OCI-LY7 (cell line): ENCODE data around the gene MED1. TPM values are rescaled to one million over a fixed set of nuclear protein-coding genes. Genes with fewer than 3 reads are reported as not detected.
A peak's percentile ranks its signal among the peaks of the same experiment; 100 is the strongest.

Source experiments
- BruUV-seq: library from RNA; stranded (reverse); fragments of 400-500 nt; replicated peaks from 2 replicates; lab custom pipeline; 2021; lab: Mats Ljungman, UMichigan
- CTCF ChIA-PET: fragments of 300-600 bp; sonication (Branson Sonifier 250); formaldehyde crosslinking; loops from one replicate; lab custom pipeline; 2022; ENCODE audit warnings: antibody characterized with exemption; ENCODE audit not compliant: unreplicated experiment; lab: Charles Lee
- POLR2A ChIA-PET: fragments of 300-600 bp; sonication (Branson Sonifier 250); formaldehyde crosslinking; loops from one replicate; lab custom pipeline; 2022; ENCODE audit warnings: antibody characterized with exemption; lab: Charles Lee
- DNase-seq: peaks from one replicate; pipeline ENCODE4 v3.0.0-alpha.2; 2015; ENCODE audit warnings: low spot score
- H2AFZ ChIP-seq: fragments of 200-600 bp; sonication (generic), shearing (Covaris generic); 2 replicates; pipeline ENCODE4 v1.6.1; 2014; ENCODE audit warnings: mild to moderate bottlenecking, antibody characterized with exemption, low read length, moderate library complexity
- H3K27ac ChIP-seq: fragments of 200-600 bp; sonication (generic); 2 replicates; pipeline ENCODE4 v1.5.1; 2014; ENCODE audit warnings: mixed run types, low read depth, mild to moderate bottlenecking, moderate library complexity, low read length, inconsistent platforms; ENCODE audit not compliant: poor library complexity, severe bottlenecking
- H3K36me3 ChIP-seq: fragments of 200-600 bp; sonication (generic); 2 replicates; pipeline ENCODE4 v1.6.1; 2014; ENCODE audit warnings: mild to moderate bottlenecking, antibody characterized with exemption, low read length, moderate library complexity, mixed read lengths; ENCODE audit not compliant: insufficient read depth
- H3K4me1 ChIP-seq: fragments of 200-600 bp; sonication (generic); 2 replicates; pipeline ENCODE4 v1.5.1; 2014; ENCODE audit warnings: mild to moderate bottlenecking, low read length; ENCODE audit not compliant: insufficient read depth, poor library complexity, severe bottlenecking
- H3K4me2 ChIP-seq: fragments of 200-600 bp; sonication (generic); 2 replicates; pipeline ENCODE4 v1.6.1; 2014; ENCODE audit warnings: mild to moderate bottlenecking, low read length
- H3K4me3 ChIP-seq: fragments of 200-600 bp; sonication (generic); 2 replicates; pipeline ENCODE4 v1.5.1; 2014; ENCODE audit warnings: mild to moderate bottlenecking, low read depth, low read length; ENCODE audit not compliant: poor library complexity, severe bottlenecking
- H3K79me2 ChIP-seq: fragments of 200-600 bp; sonication (generic); 2 replicates; pipeline ENCODE4 v1.6.1; 2016; ENCODE audit warnings: low read depth, mild to moderate bottlenecking, low read length, moderate library complexity, mixed read lengths; ENCODE audit not compliant: insufficient read depth
- H3K9me2 ChIP-seq: fragments of 200-600 bp; sonication (generic); 2 replicates; pipeline ENCODE4 v1.6.1; 2016; ENCODE audit warnings: mild to moderate bottlenecking, low read length, mixed read lengths; ENCODE audit not compliant: insufficient read depth
- H3K9me3 ChIP-seq: fragments of 200-600 bp; sonication (generic); 2 replicates; pipeline ENCODE4 v1.6.1; 2014; ENCODE audit warnings: mild to moderate bottlenecking, mixed run types, low read length, mixed read lengths
- H4K20me1 ChIP-seq: fragments of 200-600 bp; sonication (generic); 2 replicates; pipeline ENCODE4 v1.6.1; 2014; ENCODE audit warnings: mild to moderate bottlenecking, antibody characterized with exemption, low read length, moderate library complexity, mixed read lengths; ENCODE audit not compliant: insufficient read depth
- EZH2phosphoT487 ChIP-seq: fragments of 200-600 bp; sonication (generic); IDR thresholded peaks from 2 replicates; pipeline ENCODE4 v1.6.1; 2018; ENCODE audit warnings: low read depth, borderline replicate concordance, mild to moderate bottlenecking, mixed run types, antibody characterized with exemption, low read length, moderate library complexity, mixed read lengths
- intact Hi-C: fragments of 100-400 bp; cut with micrococcal nuclease; formaldehyde crosslinking; loops from one replicate; pipeline ENCODE4 v1.10.0; 2022; ENCODE audit not compliant: unreplicated experiment
- total RNA-seq, 2 experiments: library from RNA; depleted of rRNA in 1 of 2; stranded (reverse); fragments of >200 nt in 1 of 2; shearing (Covaris generic) in 1 of 2; gene quantifications; 2 replicates each; pipeline ENCODE4 v1.2.3, GENCODE V29; 2014 to 2022
- TF ChIP-seq, protein P1 (sequence below): fragments of 200-600 bp; sonication (generic); conservative IDR thresholded peaks from 2 replicates; pipeline ENCODE4 v1.5.1; 2014; ENCODE audit warnings: mild to moderate bottlenecking, antibody characterized with exemption, low read length, moderate library complexity, mixed read lengths

The MED1 gene
- total RNA-seq, 2 experiments from 2014 or later = 32.2 to 73.4 TPM

DNA sequence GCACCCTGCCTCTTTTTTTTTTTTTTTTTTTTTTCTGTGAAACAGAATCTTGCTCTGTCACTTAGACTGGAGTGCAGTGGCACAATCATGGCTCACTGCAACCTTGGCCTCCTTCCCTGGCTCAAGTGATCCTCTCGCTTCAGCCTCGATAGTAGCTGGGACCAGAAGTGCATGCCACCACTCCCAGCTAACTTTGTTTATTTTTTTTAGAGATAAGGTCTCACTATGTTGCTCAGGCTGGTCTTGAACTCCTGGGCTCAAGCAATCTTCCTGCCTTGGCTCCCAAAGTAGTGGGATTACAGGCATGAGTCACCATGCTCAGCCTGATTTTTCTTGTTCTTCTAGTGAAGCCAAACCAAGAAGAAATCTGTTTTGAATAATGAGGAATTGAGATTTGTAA, 35.2 kb upstream of the MED1 start:
- peaks cover 8% of the 10 kb centered on the region for H3K4me1 ChIP-seq
- peaks cover 73% of the 10 kb centered on the region for H3K36me3 ChIP-seq
- H3K4me3 ChIP-seq = no peak overlapping the region
- no peak overlapping the region for H2AFZ ChIP-seq
- ChIA-PET CTCF (no interaction called here), POLR2A (interaction anchor here (0.5 to 0.7 kb wide), 4 partner anchors 25 to 903 kb away, joined by 3 to 7 read pairs (median 4); no protein-coding TSS in a partner anchor)
- H3K79me2 ChIP-seq = peaks cover 42% of the 10 kb centered on the region; the same call in 1 of the 2 replicates
- H3K4me2 ChIP-seq = no peak overlapping the region
- BruUV-seq = no TSS peak
- H3K9me2 ChIP-seq = no peaks in the 10 kb centered on the region
- intact Hi-C loops = no loop called here
- TF ChIP-seq, protein P1, sequence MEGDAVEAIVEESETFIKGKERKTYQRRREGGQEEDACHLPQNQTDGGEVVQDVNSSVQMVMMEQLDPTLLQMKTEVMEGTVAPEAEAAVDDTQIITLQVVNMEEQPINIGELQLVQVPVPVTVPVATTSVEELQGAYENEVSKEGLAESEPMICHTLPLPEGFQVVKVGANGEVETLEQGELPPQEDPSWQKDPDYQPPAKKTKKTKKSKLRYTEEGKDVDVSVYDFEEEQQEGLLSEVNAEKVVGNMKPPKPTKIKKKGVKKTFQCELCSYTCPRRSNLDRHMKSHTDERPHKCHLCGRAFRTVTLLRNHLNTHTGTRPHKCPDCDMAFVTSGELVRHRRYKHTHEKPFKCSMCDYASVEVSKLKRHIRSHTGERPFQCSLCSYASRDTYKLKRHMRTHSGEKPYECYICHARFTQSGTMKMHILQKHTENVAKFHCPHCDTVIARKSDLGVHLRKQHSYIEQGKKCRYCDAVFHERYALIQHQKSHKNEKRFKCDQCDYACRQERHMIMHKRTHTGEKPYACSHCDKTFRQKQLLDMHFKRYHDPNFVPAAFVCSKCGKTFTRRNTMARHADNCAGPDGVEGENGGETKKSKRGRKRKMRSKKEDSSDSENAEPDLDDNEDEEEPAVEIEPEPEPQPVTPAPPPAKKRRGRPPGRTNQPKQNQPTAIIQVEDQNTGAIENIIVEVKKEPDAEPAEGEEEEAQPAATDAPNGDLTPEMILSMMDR = no peak
- no peak for TF ChIP-seq EZH2phosphoT487
- H3K9me3 ChIP-seq = no peaks in the 10 kb centered on the region
- H4K20me1 ChIP-seq = no peaks in the 10 kb centered on the region; the same call in 1 of the 2 replicates
- H3K27ac ChIP-seq = no peak overlapping the region
- no peak for DNase-seq

DNA sequence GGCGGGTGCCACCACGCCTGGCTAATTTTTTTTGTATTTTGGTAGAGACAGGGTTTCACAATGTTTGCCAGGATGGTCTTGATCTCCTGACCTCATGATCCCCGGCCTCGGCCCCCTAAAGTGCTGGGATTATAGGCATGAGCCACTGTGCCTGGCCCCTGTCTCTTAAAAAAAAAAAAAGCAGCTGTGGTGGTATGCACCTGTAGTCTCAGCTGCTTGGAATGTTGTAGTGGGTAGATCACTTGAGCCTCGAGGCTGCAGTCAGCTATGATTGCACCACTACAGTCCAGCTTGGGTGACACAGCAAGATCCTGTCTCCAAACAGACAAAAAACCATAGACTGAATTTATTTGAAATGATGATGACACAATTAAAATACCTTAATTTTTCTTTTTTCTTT, 34.5 kb upstream of the MED1 start:
- TF ChIP-seq, protein P1 = no peak
- no peak for TF ChIP-seq EZH2phosphoT487
- Histone ChIP-seq H3K79me2 (peaks cover 42% of the 10 kb centered on the region; the same call in 1 of the 2 replicates), H3K36me3 (peaks cover 72% of the 10 kb centered on the region), H3K4me3 (no peak overlapping the region), H3K9me3 (no peaks in the 10 kb centered on the region), H4K20me1 (no peaks in the 10 kb centered on the region; the same call in 1 of the 2 replicates), H3K4me2 (no peak overlapping the region), H3K4me1 (peaks cover 8% of the 10 kb centered on the region), H3K9me2 (no peaks in the 10 kb centered on the region), H2AFZ (no peak overlapping the region), H3K27ac (no peak overlapping the region)
- POLR2A ChIA-PET = interaction anchor here (0.5 to 1.0 kb wide), 5 partner anchors 9 to 902 kb away, joined by 3 to 5 read pairs (median 3); no protein-coding TSS in a partner anchor
- CTCF ChIA-PET = no interaction called here
- DNase-seq = no peak
- BruUV-seq = no TSS peak
- intact Hi-C loops = no loop called here

DNA sequence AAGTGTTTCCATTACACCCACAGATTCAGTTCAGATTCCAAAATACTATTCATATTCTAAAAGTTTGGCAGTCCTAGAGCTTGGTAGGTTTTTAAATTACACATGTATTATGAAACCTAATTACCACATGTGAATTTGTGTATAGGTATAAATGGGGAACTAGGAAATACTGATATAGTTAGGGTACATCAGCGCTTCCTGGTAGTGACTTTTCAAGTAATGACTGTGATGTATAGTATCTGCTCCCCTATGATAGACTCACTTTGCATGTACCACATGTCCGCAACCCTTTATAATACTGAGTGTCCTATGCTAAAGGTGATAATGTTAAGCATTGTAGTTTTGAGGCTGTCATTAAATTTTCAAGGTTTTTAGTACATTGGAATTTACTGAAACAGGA, 33.1 kb upstream of the MED1 start:
- Histone ChIP-seq H3K9me2 (no peaks in the 10 kb centered on the region), H3K79me2 (peaks cover 42% of the 10 kb centered on the region; the same call in 1 of the 2 replicates), H2AFZ (no peak overlapping the region), H3K4me3 (no peak overlapping the region), H3K4me2 (no peak overlapping the region), H3K4me1 (peaks cover 8% of the 10 kb centered on the region), H3K27ac (no peak overlapping the region), H4K20me1 (no peaks in the 10 kb centered on the region; the same call in 1 of the 2 replicates), H3K9me3 (no peaks in the 10 kb centered on the region), H3K36me3 (peaks cover 79% of the 10 kb centered on the region)
- TF ChIP-seq, protein P1 = no peak
- no peak for TF ChIP-seq EZH2phosphoT487
- DNase-seq = peak; percentile 14
- intact Hi-C loops = no loop called here
- ChIA-PET POLR2A (interaction anchor here (0.7 to 1.4 kb wide), 2 partner anchors 22 to 239 kb away, joined by 3 read pairs; no protein-coding TSS in a partner anchor), CTCF (no interaction called here)
- BruUV-seq = no TSS peak
